ENCODE measurements around the gene RPTOR. TPM values are rescaled to one million over a fixed set of nuclear protein-coding genes. Genes with fewer than 3 reads are reported as not detected.

RPTOR gene
- total and polyA plus RNA-seq, 2 donors (not counting 3 experiments of a cell fraction or from before 2014, with no cell fraction given): 10.7 to 41.8 TPM

- Histone ChIP-seq H3K4me1 (ENCODE audit: control insufficient read depth, extremely low read depth, insufficient read depth, low read length) (no peaks in the 10 kb centered on the region), H3K4me3 (replicated peaks in 1 of 3; ENCODE audit: insufficient read depth in 1 of 3, low read depth in 1 of 3, low read length in 3 of 3) (no peak overlapping the region), H3K27ac (ENCODE audit: insufficient read depth, low read depth, low read length) (no peak overlapping the region), H3K9me3 (replicated peaks; ENCODE audit: control insufficient read depth, insufficient read depth, low read length) (no peaks in the 10 kb centered on the region), H3K79me2 (ENCODE audit: control insufficient read depth, insufficient read depth, low read length) (no peaks in the 10 kb centered on the region), H3K4me2 (ENCODE audit: insufficient read depth, low read length) (no peak overlapping the region), H3K9ac (replicated peaks; ENCODE audit: extremely low read depth, insufficient read depth, low read length) (no peak overlapping the region), H3K36me3 (ENCODE audit: control insufficient read depth in 2 of 2, extremely low read depth in 1 of 2, insufficient read depth in 2 of 2, low read length in 2 of 2) (no peaks in the 10 kb centered on the region), H3K9me1 (replicated peaks; ENCODE audit: control insufficient read depth, extremely low read depth, insufficient read depth, low read length) (no peaks in the 10 kb centered on the region), H4K20me1 (replicated peaks; ENCODE audit: control insufficient read depth, extremely low read depth, insufficient read depth, low read length) (no peaks in the 10 kb centered on the region), H3K27me3 (ENCODE audit: control insufficient read depth in 2 of 2, insufficient read depth in 2 of 2, low read length in 2 of 2) (no peaks in the 10 kb centered on the region), H2AFZ (ENCODE audit: low read depth, low read length) (no peak overlapping the region)
- no peak for TF ChIP-seq GATA2 (IDR thresholded peaks at IDR 0.05; ENCODE audit: insufficient read depth, insufficient read length, low read depth, low read length)
- no peak for TF ChIP-seq POLR2A (IDR thresholded peaks at IDR 0.05; ENCODE audit: low read depth, low read length)
- TF ChIP-seq, protein P1, sequence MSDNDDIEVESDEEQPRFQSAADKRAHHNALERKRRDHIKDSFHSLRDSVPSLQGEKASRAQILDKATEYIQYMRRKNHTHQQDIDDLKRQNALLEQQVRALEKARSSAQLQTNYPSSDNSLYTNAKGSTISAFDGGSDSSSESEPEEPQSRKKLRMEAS (IDR thresholded peaks at IDR 0.05; ENCODE audit: insufficient read depth, insufficient read length): no peak
- no peak for TF ChIP-seq MYC (IDR thresholded peaks at IDR 0.05; ENCODE audit: low read depth, low read length)
- TF ChIP-seq EZH2 (IDR thresholded peaks at IDR 0.05; ENCODE audit: borderline replicate concordance, low read depth, low read length, severe bottlenecking): no peak
- dilution Hi-C loops (cut with MboI; ENCODE audit: extremely low pct_ligation_motif_present, low sequenced_read_pairs) (no loop called here), intact Hi-C loops (cut with micrococcal nuclease) (no loop called here)
- ChIA-PET CTCF (interaction anchor here (0.7 to 1.4 kb wide), 4 partner anchors 8 to 243 kb away, joined by 3 to 4 read pairs (median 3); no protein-coding TSS in a partner anchor), POLR2A (interaction anchor here (0.6 kb wide), 1 partner anchor 29 kb away, joined by 3 read pairs; no protein-coding TSS in a partner anchor)
- FAIRE-seq: no peak
- BruUV-seq (replicated peaks): no TSS peak
- no peak for DNase-seq (ENCODE audit: low read depth, low spot score)
These were observed 274.2 kb downstream of the RPTOR start for GRCh38 chr17:80818871-80819270.

DNA sequence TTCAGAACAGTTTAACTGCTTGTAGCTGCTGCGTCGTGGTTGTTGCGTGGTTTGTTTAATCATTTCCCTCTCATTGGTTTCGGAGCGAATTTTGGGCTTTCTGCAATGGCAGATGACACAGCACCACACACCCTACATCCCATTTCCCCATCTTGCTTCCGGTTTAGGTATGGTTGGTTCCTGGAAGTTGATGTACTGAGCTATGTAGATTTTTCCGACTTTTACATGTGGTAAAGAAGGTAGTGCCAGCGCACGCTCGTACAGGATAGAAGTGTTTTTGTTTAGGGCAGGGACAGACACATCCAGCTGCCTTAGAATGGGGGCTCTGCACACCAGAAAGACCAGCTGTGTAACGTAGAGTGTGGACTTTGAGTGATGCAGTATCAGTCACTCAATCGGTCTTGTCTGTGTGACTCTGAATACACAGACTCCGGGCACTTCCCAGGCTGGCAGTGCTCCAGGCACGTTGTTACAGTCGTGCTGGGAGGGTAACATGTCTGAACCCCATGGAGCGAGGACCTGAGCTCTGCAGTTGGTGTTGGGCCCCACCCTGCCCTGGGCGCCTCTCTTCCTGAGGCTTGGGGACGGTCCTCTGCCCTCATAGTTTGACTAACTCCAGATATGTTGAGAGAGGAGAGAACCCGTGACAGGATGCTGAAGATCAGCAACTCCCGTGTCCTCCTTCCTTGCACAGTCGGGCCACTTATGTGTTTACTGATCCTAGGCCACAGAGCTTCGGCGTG is 275.0 kb downstream of the RPTOR start:
- Histone ChIP-seq H3K9me3 (replicated peaks; ENCODE audit: control insufficient read depth, insufficient read depth, low read length) (no peaks in the 10 kb centered on the region), H4K20me1 (replicated peaks; ENCODE audit: control insufficient read depth, extremely low read depth, insufficient read depth, low read length) (no peaks in the 10 kb centered on the region), H3K9me1 (replicated peaks; ENCODE audit: control insufficient read depth, extremely low read depth, insufficient read depth, low read length) (no peaks in the 10 kb centered on the region), H3K4me1 (ENCODE audit: control insufficient read depth, extremely low read depth, insufficient read depth, low read length) (no peaks in the 10 kb centered on the region), H3K36me3 (ENCODE audit: control insufficient read depth in 2 of 2, extremely low read depth in 1 of 2, insufficient read depth in 2 of 2, low read length in 2 of 2) (no peaks in the 10 kb centered on the region), H3K9ac (replicated peaks; ENCODE audit: extremely low read depth, insufficient read depth, low read length) (no peak overlapping the region), H3K4me2 (ENCODE audit: insufficient read depth, low read length) (no peak overlapping the region), H3K4me3 (replicated peaks in 1 of 3; ENCODE audit: insufficient read depth in 1 of 3, low read depth in 1 of 3, low read length in 3 of 3) (no peak overlapping the region), H3K27ac (ENCODE audit: insufficient read depth, low read depth, low read length) (no peak overlapping the region), H3K27me3 (ENCODE audit: control insufficient read depth in 2 of 2, insufficient read depth in 2 of 2, low read length in 2 of 2) (no peaks in the 10 kb centered on the region), H2AFZ (ENCODE audit: low read depth, low read length) (no peak overlapping the region), H3K79me2 (ENCODE audit: control insufficient read depth, insufficient read depth, low read length) (no peaks in the 10 kb centered on the region)
- dilution Hi-C loops (cut with MboI; ENCODE audit: extremely low pct_ligation_motif_present, low sequenced_read_pairs): no loop called here
- BruUV-seq (replicated peaks): no TSS peak
- TF ChIP-seq JUN (IDR thresholded peaks at IDR 0.05; ENCODE audit: borderline replicate concordance, insufficient read depth, insufficient read length, low read depth): no peak
- no peak for TF ChIP-seq FOS (IDR thresholded peaks at IDR 0.05; ENCODE audit: borderline replicate concordance, insufficient read depth, low read length)
- TF ChIP-seq POLR2A (IDR thresholded peaks at IDR 0.05; ENCODE audit: low read depth, low read length): no peak
- no peak for TF ChIP-seq POLR2AphosphoS5 (IDR thresholded peaks at IDR 0.05; ENCODE audit: insufficient read depth, low read depth, low read length)
- TF ChIP-seq GATA2 (IDR thresholded peaks at IDR 0.05; ENCODE audit: insufficient read depth, insufficient read length, low read depth, low read length): no peak
- TF ChIP-seq MYC (IDR thresholded peaks at IDR 0.05; ENCODE audit: low read depth, low read length): no peak
- TF ChIP-seq, protein P1 (IDR thresholded peaks at IDR 0.05; ENCODE audit: insufficient read depth, insufficient read length): no peak
- no peak for TF ChIP-seq EZH2 (IDR thresholded peaks at IDR 0.05; ENCODE audit: borderline replicate concordance, low read depth, low read length, severe bottlenecking)
- TF ChIP-seq CTCF (IDR thresholded peaks at IDR 0.05; ENCODE audit: extremely low read depth in 1 of 2, insufficient read depth in 1 of 2, low read depth in 1 of 2, low read length in 2 of 2): no peak
- DNase-seq (ENCODE audit: low read depth, low spot score) (no peak), FAIRE-seq (no peak)
- intact Hi-C loops (cut with micrococcal nuclease): no loop called here
- POLR2A ChIA-PET: no interaction called here
- CTCF ChIA-PET: interaction anchor here (1.1 to 1.4 kb wide), 2 partner anchors 10 to 12 kb away, joined by 3 to 4 read pairs; no protein-coding TSS in a partner anchor

Measured in endothelial cell of umbilical vein (primary cell).